ENCODE results near the gene ABCD2. TPM values are rescaled to one million over a fixed set of nuclear protein-coding genes. Genes with fewer than 3 reads are reported as not detected.

ABCD2 gene
- total and polyA plus RNA-seq, 2 donors (not counting 3 experiments of a cell fraction or from before 2014, with no cell fraction given): not detected

DNA sequence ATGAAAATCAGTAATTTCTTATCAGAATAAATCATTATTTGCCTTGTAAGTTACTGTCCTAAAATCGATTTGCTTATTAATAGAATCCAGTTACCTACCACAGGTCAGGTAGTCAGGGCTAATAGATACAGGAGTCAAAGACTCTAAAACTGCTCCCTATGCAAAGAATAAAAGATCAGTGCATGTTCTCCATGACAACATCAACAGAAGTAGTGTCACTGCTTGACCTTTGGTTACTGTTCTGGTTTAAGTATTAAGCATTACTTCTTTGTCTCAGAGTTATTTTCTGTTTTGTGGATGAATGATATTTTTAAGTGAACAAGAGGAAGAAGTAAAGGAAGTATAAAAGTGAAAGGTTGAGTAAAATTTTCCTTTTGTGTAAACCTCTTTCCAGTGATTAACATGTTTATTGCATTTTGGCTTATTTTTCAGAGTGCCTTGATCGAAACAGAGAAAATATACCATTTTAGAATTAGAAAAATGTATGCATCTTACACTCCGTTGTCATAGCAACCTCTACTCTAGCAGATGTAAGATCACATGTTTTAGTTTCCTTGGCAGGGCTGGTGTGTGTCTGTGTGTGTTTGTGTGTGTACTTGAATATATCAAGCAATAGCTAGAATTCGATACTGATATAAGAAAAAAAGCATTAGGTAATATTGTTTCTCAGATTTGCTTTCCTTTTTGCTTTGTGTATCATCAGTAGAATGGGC is 44.7 kb downstream of the ABCD2 start:
- no peaks in the 10 kb centered on the region for H3K9me1 ChIP-seq (replicated peaks; ENCODE audit: control insufficient read depth, extremely low read depth, insufficient read depth, low read length)
- TF ChIP-seq MAX (IDR thresholded peaks at IDR 0.05; ENCODE audit: insufficient read depth, insufficient read length): no peak
- TF ChIP-seq CTCF (IDR thresholded peaks at IDR 0.05; ENCODE audit: extremely low read depth in 1 of 2, insufficient read depth in 1 of 2, low read depth in 1 of 2, low read length in 2 of 2): no peak
- no peak for TF ChIP-seq FOS (IDR thresholded peaks at IDR 0.05; ENCODE audit: borderline replicate concordance, insufficient read depth, low read length)
- no peak for TF ChIP-seq POLR2A (IDR thresholded peaks at IDR 0.05; ENCODE audit: low read depth, low read length)
- TF ChIP-seq MYC (IDR thresholded peaks at IDR 0.05; ENCODE audit: low read depth, low read length): no peak
- no peak for TF ChIP-seq POLR2AphosphoS5 (IDR thresholded peaks at IDR 0.05; ENCODE audit: insufficient read depth, low read depth, low read length)
- TF ChIP-seq JUN (IDR thresholded peaks at IDR 0.05; ENCODE audit: borderline replicate concordance, insufficient read depth, insufficient read length, low read depth): no peak
- TF ChIP-seq EZH2 (IDR thresholded peaks at IDR 0.05; ENCODE audit: borderline replicate concordance, low read depth, low read length, severe bottlenecking): no peak
- TF ChIP-seq GATA2 (IDR thresholded peaks at IDR 0.05; ENCODE audit: insufficient read depth, insufficient read length, low read depth, low read length): no peak
- no peaks in the 10 kb centered on the region for H3K4me1 ChIP-seq (ENCODE audit: control insufficient read depth, extremely low read depth, insufficient read depth, low read length)
- no TSS peak for BruUV-seq (replicated peaks)
- FAIRE-seq: no peak
- DNase-seq (ENCODE audit: low read depth, low spot score): no peak
- no peak overlapping the region for H2AFZ ChIP-seq (ENCODE audit: low read depth, low read length)
- no peak overlapping the region for H3K4me3 ChIP-seq (replicated peaks in 1 of 3; ENCODE audit: insufficient read depth in 1 of 3, low read depth in 1 of 3, low read length in 3 of 3)
- POLR2A ChIA-PET: no interaction called here
- no peaks in the 10 kb centered on the region for H3K27me3 ChIP-seq (ENCODE audit: control insufficient read depth in 2 of 2, insufficient read depth in 2 of 2, low read length in 2 of 2)
- no peaks in the 10 kb centered on the region for H3K36me3 ChIP-seq (ENCODE audit: control insufficient read depth in 2 of 2, extremely low read depth in 1 of 2, insufficient read depth in 2 of 2, low read length in 2 of 2)
- CTCF ChIA-PET: no interaction called here
- no peak overlapping the region for H3K4me2 ChIP-seq (ENCODE audit: insufficient read depth, low read length)
- no peak overlapping the region for H3K9ac ChIP-seq (replicated peaks; ENCODE audit: extremely low read depth, insufficient read depth, low read length)
- intact Hi-C loops (cut with micrococcal nuclease) (no loop called here), dilution Hi-C loops (cut with MboI; ENCODE audit: extremely low pct_ligation_motif_present, low sequenced_read_pairs) (no loop called here)
- H3K9me3 ChIP-seq (replicated peaks; ENCODE audit: control insufficient read depth, insufficient read depth, low read length): no peaks in the 10 kb centered on the region
- H3K79me2 ChIP-seq (ENCODE audit: control insufficient read depth, insufficient read depth, low read length): no peaks in the 10 kb centered on the region
- H3K27ac ChIP-seq (ENCODE audit: insufficient read depth, low read depth, low read length): no peak overlapping the region
- H4K20me1 ChIP-seq (replicated peaks; ENCODE audit: control insufficient read depth, extremely low read depth, insufficient read depth, low read length): no peaks in the 10 kb centered on the region
